ENCODE measurements around the gene VTN. TPM values are rescaled to one million over a fixed set of nuclear protein-coding genes. Genes with fewer than 3 reads are reported as not detected.

The VTN gene
- total and polyA plus RNA-seq, 2 donors (not counting 3 experiments of a cell fraction or from before 2014, with no cell fraction given), result 1.1 TPM; not detected in 1

- H3K27ac ChIP-seq (ENCODE audit: insufficient read depth, low read depth, low read length), result peak overlapping the region; percentile 88
- H2AFZ ChIP-seq (ENCODE audit: low read depth, low read length), result no peak overlapping the region
- intact Hi-C loops (cut with micrococcal nuclease) (loop anchor here (1.0 to 2.0 kb wide), 6 partner anchors 10 to 541 kb away; partner anchors contain the start of genes LYRM9 and TMEM97), dilution Hi-C loops (cut with MboI; ENCODE audit: extremely low pct_ligation_motif_present, low sequenced_read_pairs) (no loop called here)
- peak overlapping the region; percentile 60 for H3K9ac ChIP-seq (replicated peaks; ENCODE audit: extremely low read depth, insufficient read depth, low read length)
- H4K20me1 ChIP-seq (replicated peaks; ENCODE audit: control insufficient read depth, extremely low read depth, insufficient read depth, low read length), result no peaks in the 10 kb centered on the region
- POLR2A ChIA-PET, result interaction anchor here (1.3 to 3.3 kb wide), 3 partner anchors 10 to 24 kb away, joined by 4 to 34 read pairs (median 13); partner anchors contain the start of genes IFT20, POLDIP2, SARM1 and TNFAIP1
- H3K9me1 ChIP-seq (replicated peaks; ENCODE audit: control insufficient read depth, extremely low read depth, insufficient read depth, low read length), result no peaks in the 10 kb centered on the region
- no peaks in the 10 kb centered on the region for H3K9me3 ChIP-seq (replicated peaks; ENCODE audit: control insufficient read depth, insufficient read depth, low read length)
- H3K27me3 ChIP-seq (ENCODE audit: control insufficient read depth in 2 of 2, insufficient read depth in 2 of 2, low read length in 2 of 2), result no peaks in the 10 kb centered on the region
- H3K4me2 ChIP-seq (ENCODE audit: insufficient read depth, low read length), result peak overlapping the region; percentile 39
- peaks cover 25 to 41% of the 10 kb centered on the region in 2 experiments for H3K36me3 ChIP-seq (ENCODE audit: control insufficient read depth in 2 of 2, extremely low read depth in 1 of 2, insufficient read depth in 2 of 2, low read length in 2 of 2)
- H3K4me3 ChIP-seq (replicated peaks in 1 of 3; ENCODE audit: insufficient read depth in 1 of 3, low read depth in 1 of 3, low read length in 3 of 3), result no peak overlapping the region
- peaks cover 32% of the 10 kb centered on the region for H3K4me1 ChIP-seq (ENCODE audit: control insufficient read depth, extremely low read depth, insufficient read depth, low read length)
- TF ChIP-seq, protein P1, sequence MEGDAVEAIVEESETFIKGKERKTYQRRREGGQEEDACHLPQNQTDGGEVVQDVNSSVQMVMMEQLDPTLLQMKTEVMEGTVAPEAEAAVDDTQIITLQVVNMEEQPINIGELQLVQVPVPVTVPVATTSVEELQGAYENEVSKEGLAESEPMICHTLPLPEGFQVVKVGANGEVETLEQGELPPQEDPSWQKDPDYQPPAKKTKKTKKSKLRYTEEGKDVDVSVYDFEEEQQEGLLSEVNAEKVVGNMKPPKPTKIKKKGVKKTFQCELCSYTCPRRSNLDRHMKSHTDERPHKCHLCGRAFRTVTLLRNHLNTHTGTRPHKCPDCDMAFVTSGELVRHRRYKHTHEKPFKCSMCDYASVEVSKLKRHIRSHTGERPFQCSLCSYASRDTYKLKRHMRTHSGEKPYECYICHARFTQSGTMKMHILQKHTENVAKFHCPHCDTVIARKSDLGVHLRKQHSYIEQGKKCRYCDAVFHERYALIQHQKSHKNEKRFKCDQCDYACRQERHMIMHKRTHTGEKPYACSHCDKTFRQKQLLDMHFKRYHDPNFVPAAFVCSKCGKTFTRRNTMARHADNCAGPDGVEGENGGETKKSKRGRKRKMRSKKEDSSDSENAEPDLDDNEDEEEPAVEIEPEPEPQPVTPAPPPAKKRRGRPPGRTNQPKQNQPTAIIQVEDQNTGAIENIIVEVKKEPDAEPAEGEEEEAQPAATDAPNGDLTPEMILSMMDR (IDR thresholded peaks at IDR 0.05; ENCODE audit: extremely low read depth in 1 of 2, insufficient read depth in 1 of 2, low read depth in 1 of 2, low read length in 2 of 2), result peak; percentile 59 to 61
- no peak for TF ChIP-seq POLR2AphosphoS5 (IDR thresholded peaks at IDR 0.05; ENCODE audit: insufficient read depth, low read depth, low read length)
- DNase-seq (ENCODE audit: low read depth, low spot score) (peak; percentile 90), FAIRE-seq (no peak)
- H3K79me2 ChIP-seq (ENCODE audit: control insufficient read depth, insufficient read depth, low read length), result no peaks in the 10 kb centered on the region
- CTCF ChIA-PET, result interaction anchor here (0.6 to 3.9 kb wide), 12 partner anchors 9 to 587 kb away, joined by 3 to 31 read pairs (median 6); partner anchors contain the start of genes IFT20, LYRM9, POLDIP2 and TNFAIP1
- no TSS peak for BruUV-seq (replicated peaks)
These were observed 23.3 kb downstream of the VTN start for GRCh38 chr17:28346746-28347246.

DNA sequence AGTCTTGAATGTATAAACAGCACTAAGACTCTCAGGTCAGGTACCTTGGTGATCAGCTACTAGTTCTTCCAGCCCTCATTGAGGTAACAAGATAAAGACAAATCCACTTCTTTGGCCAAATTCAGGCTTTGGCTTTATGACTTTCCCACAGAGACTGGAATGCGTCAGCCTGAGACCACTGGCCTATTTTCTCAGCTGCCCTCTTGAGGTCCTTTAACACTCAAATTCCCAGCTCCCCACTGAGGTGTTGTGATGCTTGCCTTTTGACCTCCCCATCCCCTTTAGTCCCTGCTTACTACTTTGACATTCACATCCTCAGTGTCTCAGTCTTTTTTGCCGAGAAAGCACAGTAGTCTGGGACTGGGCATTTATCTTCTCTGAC, 23.9 kb downstream of the VTN start:
- peak overlapping the region; percentile 60 for H3K9ac ChIP-seq (replicated peaks; ENCODE audit: extremely low read depth, insufficient read depth, low read length)
- H3K9me3 ChIP-seq (replicated peaks; ENCODE audit: control insufficient read depth, insufficient read depth, low read length), result no peaks in the 10 kb centered on the region
- TF ChIP-seq GATA2 (IDR thresholded peaks at IDR 0.05; ENCODE audit: insufficient read depth, insufficient read length, low read depth, low read length) (no peak), POLR2A (IDR thresholded peaks at IDR 0.05; ENCODE audit: low read depth, low read length) (no peak)
- H3K36me3 ChIP-seq (ENCODE audit: control insufficient read depth in 2 of 2, extremely low read depth in 1 of 2, insufficient read depth in 2 of 2, low read length in 2 of 2), result peaks cover 25 to 45% of the 10 kb centered on the region in 2 experiments
- DNase-seq (ENCODE audit: low read depth, low spot score) (peak; percentile 32), FAIRE-seq (no peak)
- H3K9me1 ChIP-seq (replicated peaks; ENCODE audit: control insufficient read depth, extremely low read depth, insufficient read depth, low read length), result no peaks in the 10 kb centered on the region
- CTCF ChIA-PET, result interaction anchor here (1.2 to 3.9 kb wide), 8 partner anchors 8 to 586 kb away, joined by 3 to 31 read pairs (median 12); partner anchors contain the start of genes IFT20, POLDIP2, TNFAIP1 and VTN
- no peak overlapping the region for H3K4me3 ChIP-seq (replicated peaks in 1 of 3; ENCODE audit: insufficient read depth in 1 of 3, low read depth in 1 of 3, low read length in 3 of 3)
- TSS peak; percentile 12 for BruUV-seq (replicated peaks)
- POLR2A ChIA-PET, result interaction anchor here (1.3 to 3.3 kb wide), 4 partner anchors 10 to 25 kb away, joined by 3 to 34 read pairs (median 8); partner anchors contain the start of genes IFT20, POLDIP2, SARM1 and TNFAIP1
- H3K27ac ChIP-seq (ENCODE audit: insufficient read depth, low read depth, low read length), result peak overlapping the region; percentile 88
- H3K4me2 ChIP-seq (ENCODE audit: insufficient read depth, low read length), result peak overlapping the region; percentile 39
- no peaks in the 10 kb centered on the region for H3K79me2 ChIP-seq (ENCODE audit: control insufficient read depth, insufficient read depth, low read length)
- H3K27me3 ChIP-seq (ENCODE audit: control insufficient read depth in 2 of 2, insufficient read depth in 2 of 2, low read length in 2 of 2), result no peaks in the 10 kb centered on the region
- peaks cover 32% of the 10 kb centered on the region for H3K4me1 ChIP-seq (ENCODE audit: control insufficient read depth, extremely low read depth, insufficient read depth, low read length)
- intact Hi-C loops (cut with micrococcal nuclease) (loop anchor here (2.0 kb wide), 1 partner anchor 71 kb away; no protein-coding TSS in a partner anchor), dilution Hi-C loops (cut with MboI; ENCODE audit: extremely low pct_ligation_motif_present, low sequenced_read_pairs) (no loop called here)
- no peak overlapping the region for H2AFZ ChIP-seq (ENCODE audit: low read depth, low read length)
- H4K20me1 ChIP-seq (replicated peaks; ENCODE audit: control insufficient read depth, extremely low read depth, insufficient read depth, low read length), result no peaks in the 10 kb centered on the region

All from endothelial cell of umbilical vein (primary cell).